ENCODE measurements around the gene MORC1.
"Not testable (repeated sequence)": the region's sequence is repeated elsewhere in the genome, so short reads cannot be mapped to it uniquely, and the experiment has no call there.

The MORC1 gene

GRCh38 chr3:109117939-109118338, at the start of gene MORC1:
Gene MORC1, minus strand, starts transcription at chr3:109118134. Its CDS starts 75 bp downstream, at chr3:109118059.
- DNase-seq: no peak

GRCh38 chr3:109165905-109166304, 48.0 kb upstream of the MORC1 start:
- no peak for DNase-seq

- no peak for DNase-seq
Measured at GRCh38 chr3:109161487-109162123, 43.7 kb upstream of the MORC1 start.

GRCh38 chr3:109155828-109156227, 37.9 kb upstream of the MORC1 start:
- DNase-seq: no peak

- no peak for DNase-seq
Measured at GRCh38 chr3:109154979-109155378, 37.0 kb upstream of the MORC1 start.

GRCh38 chr3:109152320-109152719, 34.4 kb upstream of the MORC1 start:
- DNase-seq: no peak

- no peak for DNase-seq
Measured at GRCh38 chr3:109149078-109149477, 31.1 kb upstream of the MORC1 start.

- no peak for DNase-seq
Measured at GRCh38 chr3:109143646-109144045, 25.7 kb upstream of the MORC1 start.

GRCh38 chr3:109140318-109140717, 22.4 kb upstream of the MORC1 start:
- DNase-seq: no peak

- DNase-seq: no peak
Measured at GRCh38 chr3:109137761-109138160, 19.8 kb upstream of the MORC1 start.

GRCh38 chr3:109136523-109136922, 18.6 kb upstream of the MORC1 start, which contains the start of gene C3orf85:
Gene C3orf85, plus strand, starts transcription at chr3:109136719. Its CDS starts 129 bp downstream, at chr3:109136848.
- DNase-seq: no peak

GRCh38 chr3:109133474-109133816, 15.5 kb upstream of the MORC1 start:
- DNase-seq: not testable (repeated sequence)

GRCh38 chr3:109132801-109133473, 15.0 kb upstream of the MORC1 start:
- DNase-seq: no peak

GRCh38 chr3:109131276-109131675, 13.3 kb upstream of the MORC1 start:
- DNase-seq: no peak

GRCh38 chr3:109127553-109127952, 9.6 kb upstream of the MORC1 start:
- no peak for DNase-seq

GRCh38 chr3:109125902-109126301, 8.0 kb upstream of the MORC1 start:
- no peak for DNase-seq

GRCh38 chr3:109122690-109123089, 4.8 kb upstream of the MORC1 start:
- DNase-seq: no peak

GRCh38 chr3:109118584-109118983, 650 bp upstream of the MORC1 start:
- DNase-seq: no peak

GRCh38 chr3:109116031-109116430, 1.9 kb downstream of the MORC1 start:
- no peak for DNase-seq

GRCh38 chr3:109115451-109115850, 2.5 kb downstream of the MORC1 start:
- no peak for DNase-seq

GRCh38 chr3:109114746-109115145, 3.2 kb downstream of the MORC1 start:
- no peak for DNase-seq

GRCh38 chr3:109112946-109113760, 4.8 kb downstream of the MORC1 start:
- no peak for DNase-seq

GRCh38 chr3:109109574-109109973, 8.4 kb downstream of the MORC1 start:
- no peak for DNase-seq
